Measurements from ENCODE around the gene MDM2. TPM values are rescaled to one million over a fixed set of nuclear protein-coding genes. Genes with fewer than 3 reads are reported as not detected.

The MDM2 gene
- total RNA-seq, 1 experiment from 2014 or later = 95.2 TPM

DNA sequence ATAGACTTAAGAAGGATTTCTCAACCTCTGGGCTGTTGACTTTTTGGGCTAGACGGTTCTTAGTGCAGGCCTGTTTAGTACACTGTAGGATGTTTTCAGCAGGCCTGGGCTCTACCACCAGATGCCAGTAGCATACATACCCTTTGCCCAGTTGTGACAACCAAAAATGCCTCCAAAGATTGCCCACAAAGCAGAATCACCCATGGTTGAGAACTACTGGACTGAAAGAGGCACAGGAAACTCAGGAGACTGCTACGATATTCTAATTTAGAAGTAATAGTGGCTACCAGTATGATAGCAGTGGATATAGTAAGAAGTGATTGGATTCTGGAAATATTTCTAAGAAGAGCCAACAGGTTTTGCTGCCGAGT, 46.5 kb upstream of the MDM2 start:
- H3K27me3 ChIP-seq (ENCODE audit: insufficient read depth, low read depth) = no peaks in the 10 kb centered on the region
- H3K79me2 ChIP-seq (ENCODE audit: low read depth) = no peaks in the 10 kb centered on the region
- H3K4me1 ChIP-seq (replicated peaks; ENCODE audit: insufficient read depth) = no peaks in the 10 kb centered on the region
- TF ChIP-seq EZH2 (IDR thresholded peaks at IDR 0.05; ENCODE audit: low read depth) = no peak
- TF ChIP-seq, protein P1, sequence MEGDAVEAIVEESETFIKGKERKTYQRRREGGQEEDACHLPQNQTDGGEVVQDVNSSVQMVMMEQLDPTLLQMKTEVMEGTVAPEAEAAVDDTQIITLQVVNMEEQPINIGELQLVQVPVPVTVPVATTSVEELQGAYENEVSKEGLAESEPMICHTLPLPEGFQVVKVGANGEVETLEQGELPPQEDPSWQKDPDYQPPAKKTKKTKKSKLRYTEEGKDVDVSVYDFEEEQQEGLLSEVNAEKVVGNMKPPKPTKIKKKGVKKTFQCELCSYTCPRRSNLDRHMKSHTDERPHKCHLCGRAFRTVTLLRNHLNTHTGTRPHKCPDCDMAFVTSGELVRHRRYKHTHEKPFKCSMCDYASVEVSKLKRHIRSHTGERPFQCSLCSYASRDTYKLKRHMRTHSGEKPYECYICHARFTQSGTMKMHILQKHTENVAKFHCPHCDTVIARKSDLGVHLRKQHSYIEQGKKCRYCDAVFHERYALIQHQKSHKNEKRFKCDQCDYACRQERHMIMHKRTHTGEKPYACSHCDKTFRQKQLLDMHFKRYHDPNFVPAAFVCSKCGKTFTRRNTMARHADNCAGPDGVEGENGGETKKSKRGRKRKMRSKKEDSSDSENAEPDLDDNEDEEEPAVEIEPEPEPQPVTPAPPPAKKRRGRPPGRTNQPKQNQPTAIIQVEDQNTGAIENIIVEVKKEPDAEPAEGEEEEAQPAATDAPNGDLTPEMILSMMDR (conservative IDR thresholded peaks at IDR 0.05) = no peak
- no peaks in the 10 kb centered on the region for H3F3A ChIP-seq (ENCODE audit: insufficient read depth, low read depth)
- no peaks in the 10 kb centered on the region for H3K36me3 ChIP-seq (ENCODE audit: low read depth)
- intact Hi-C loops (cut with micrococcal nuclease; ENCODE audit: unreplicated experiment) = no loop called here
- BruUV-seq (replicated peaks) = no TSS peak
- H3K4me3 ChIP-seq = no peak overlapping the region
- H3K9me2 ChIP-seq (ENCODE audit: insufficient read depth) = no peaks in the 10 kb centered on the region; the same call in 1 of the 2 replicates
- no peaks in the 10 kb centered on the region for H4K20me1 ChIP-seq (ENCODE audit: insufficient read depth)
- H3K9me3 ChIP-seq (ENCODE audit: insufficient read depth, low read depth) = no peaks in the 10 kb centered on the region
- DNase-seq = no peak
- H2AFZ ChIP-seq = no peak overlapping the region
- no peak overlapping the region for H3K4me2 ChIP-seq
- ChIA-PET POLR2A (ENCODE audit: unreplicated experiment) (no interaction called here), CTCF (no interaction called here)
- H3K27ac ChIP-seq = no peak overlapping the region

DNA sequence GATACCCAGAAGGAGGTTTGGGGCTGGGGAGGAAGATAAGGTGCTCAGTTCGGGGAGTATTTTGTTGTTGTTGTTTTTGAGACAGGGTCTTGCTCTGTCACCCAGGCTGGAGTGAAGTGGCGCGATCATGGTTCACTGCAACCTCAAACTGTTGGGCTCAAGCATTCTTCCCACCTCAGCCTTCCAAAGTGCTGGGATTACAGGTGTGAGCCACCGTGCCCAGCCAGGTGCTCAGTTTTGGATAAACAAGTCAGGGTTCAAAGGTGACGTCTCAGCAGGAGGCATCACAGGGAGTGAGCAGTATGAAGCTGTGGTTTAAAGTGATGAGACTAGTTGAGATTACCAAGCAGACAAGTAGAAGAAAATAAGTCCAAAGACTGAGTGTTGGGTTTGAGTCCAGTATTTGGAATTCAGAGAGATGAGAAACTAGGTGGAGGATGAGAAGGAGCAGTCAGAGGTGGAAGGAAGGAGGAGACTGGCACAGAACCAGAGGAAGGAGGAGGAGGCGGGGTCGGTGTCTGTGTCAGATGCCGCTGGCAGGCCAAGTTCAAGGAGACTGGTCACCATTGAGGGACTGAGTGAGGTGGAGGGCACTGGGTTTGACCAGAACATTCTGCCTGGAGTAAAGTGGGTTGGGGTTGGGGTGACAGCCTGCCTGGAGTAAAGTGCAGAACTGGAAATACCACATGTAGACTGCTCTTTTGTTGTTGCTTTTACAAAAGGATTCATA, 45.9 kb upstream of the MDM2 start:
- no peaks in the 10 kb centered on the region for H3K36me3 ChIP-seq (ENCODE audit: low read depth)
- no peaks in the 10 kb centered on the region for H4K20me1 ChIP-seq (ENCODE audit: insufficient read depth)
- H3K27me3 ChIP-seq (ENCODE audit: insufficient read depth, low read depth) = no peaks in the 10 kb centered on the region
- DNase-seq = no peak
- H3K9me3 ChIP-seq (ENCODE audit: insufficient read depth, low read depth) = no peaks in the 10 kb centered on the region
- no peak overlapping the region for H3K4me2 ChIP-seq
- no TSS peak for BruUV-seq (replicated peaks)
- intact Hi-C loops (cut with micrococcal nuclease; ENCODE audit: unreplicated experiment) = no loop called here
- no peak overlapping the region for H3K4me3 ChIP-seq
- CTCF ChIA-PET = no interaction called here
- H3K9me2 ChIP-seq (ENCODE audit: insufficient read depth) = no peaks in the 10 kb centered on the region; the same call in 1 of the 2 replicates
- H2AFZ ChIP-seq = no peak overlapping the region
- POLR2A ChIA-PET (ENCODE audit: unreplicated experiment) = interaction anchor here (0.6 kb wide), 1 partner anchor 39 kb away, joined by 5 read pairs; no protein-coding TSS in a partner anchor
- TF ChIP-seq EZH2 (IDR thresholded peaks at IDR 0.05; ENCODE audit: low read depth) = no peak
- TF ChIP-seq, protein P1 (conservative IDR thresholded peaks at IDR 0.05) = no peak
- H3F3A ChIP-seq (ENCODE audit: insufficient read depth, low read depth) = no peaks in the 10 kb centered on the region
- H3K27ac ChIP-seq = no peak overlapping the region
- no peaks in the 10 kb centered on the region for H3K4me1 ChIP-seq (replicated peaks; ENCODE audit: insufficient read depth)
- H3K79me2 ChIP-seq (ENCODE audit: low read depth) = no peaks in the 10 kb centered on the region

DNA sequence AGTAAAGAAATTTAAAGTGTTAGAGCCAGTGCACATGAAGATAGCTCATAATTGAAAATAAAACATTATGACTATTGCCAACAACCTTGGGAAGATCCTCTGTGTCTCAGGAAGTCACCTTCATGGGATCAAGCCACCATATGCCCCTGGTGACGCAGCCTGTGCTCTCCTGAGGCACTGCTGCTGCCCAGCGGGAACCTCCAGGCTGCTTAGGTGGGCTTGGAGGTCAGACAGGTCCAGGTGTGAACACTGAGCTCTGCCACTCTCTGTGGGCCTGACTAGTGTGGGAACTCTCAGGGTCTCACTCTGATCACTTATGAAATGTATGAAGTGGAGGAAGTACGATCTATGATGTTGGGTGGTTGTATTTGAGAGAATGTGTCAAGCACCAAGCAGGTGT, 45.3 kb upstream of the MDM2 start:
- no peak overlapping the region for H3K4me2 ChIP-seq
- no peak for TF ChIP-seq EZH2 (IDR thresholded peaks at IDR 0.05; ENCODE audit: low read depth)
- TF ChIP-seq, protein P1 (conservative IDR thresholded peaks at IDR 0.05) = no peak
- H3K9me3 ChIP-seq (ENCODE audit: insufficient read depth, low read depth) = no peaks in the 10 kb centered on the region
- intact Hi-C loops (cut with micrococcal nuclease; ENCODE audit: unreplicated experiment) = no loop called here
- no peaks in the 10 kb centered on the region for H3K79me2 ChIP-seq (ENCODE audit: low read depth)
- H3F3A ChIP-seq (ENCODE audit: insufficient read depth, low read depth) = no peaks in the 10 kb centered on the region
- H3K27ac ChIP-seq = no peak overlapping the region
- CTCF ChIA-PET = no interaction called here
- POLR2A ChIA-PET (ENCODE audit: unreplicated experiment) = interaction anchor here (0.6 kb wide), 1 partner anchor 39 kb away, joined by 5 read pairs; no protein-coding TSS in a partner anchor
- no TSS peak for BruUV-seq (replicated peaks)
- no peak for DNase-seq
- H3K9me2 ChIP-seq (ENCODE audit: insufficient read depth) = no peaks in the 10 kb centered on the region; the same call in 1 of the 2 replicates
- H3K36me3 ChIP-seq (ENCODE audit: low read depth) = no peaks in the 10 kb centered on the region
- no peaks in the 10 kb centered on the region for H4K20me1 ChIP-seq (ENCODE audit: insufficient read depth)
- no peaks in the 10 kb centered on the region for H3K4me1 ChIP-seq (replicated peaks; ENCODE audit: insufficient read depth)
- H3K27me3 ChIP-seq (ENCODE audit: insufficient read depth, low read depth) = no peaks in the 10 kb centered on the region
- no peak overlapping the region for H2AFZ ChIP-seq
- H3K4me3 ChIP-seq = no peak overlapping the region
